ENCODE measurements around the gene MST1R. TPM values are rescaled to one million over a fixed set of nuclear protein-coding genes. Genes with fewer than 3 reads are reported as not detected.
"Not testable (repeated sequence)": the region's sequence is repeated elsewhere in the genome, so short reads cannot be mapped to it uniquely, and the experiment has no call there.

The MST1R gene
- total RNA-seq, 2 donors from 2014 or later = 6.8 to 11.2 TPM

DNA sequence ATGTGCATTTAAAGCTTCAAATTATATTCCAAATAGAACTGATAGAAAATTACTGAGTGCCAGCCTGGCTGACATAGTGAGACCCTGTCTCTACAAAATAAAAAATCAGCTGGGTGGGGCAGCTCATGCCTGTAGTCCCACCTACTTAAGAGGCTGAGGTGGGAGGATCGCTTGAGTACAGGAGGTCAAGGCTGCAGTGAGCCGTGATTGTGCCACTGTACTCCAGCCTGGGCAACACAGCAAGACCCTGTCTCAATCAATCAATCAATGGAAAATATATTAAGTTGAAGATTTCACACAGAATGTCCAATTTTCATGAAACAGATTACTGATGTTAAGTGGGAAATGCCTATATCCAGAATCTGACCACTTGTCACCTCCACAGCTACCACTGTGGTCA, 21.8 kb upstream of the MST1R start:
- no peaks in the 10 kb centered on the region for H3K27me3 Mint-ChIP-seq (ENCODE audit: insufficient read depth)
- peaks cover 3% of the 10 kb centered on the region for H3K36me3 Mint-ChIP-seq (ENCODE audit: low read depth)
- no peak overlapping the region for H3K27ac Mint-ChIP-seq
- H3K36me3 ChIP-seq (ENCODE audit: control insufficient read depth, insufficient read depth, low read length) = no peaks in the 10 kb centered on the region
- no peak overlapping the region for H3K27ac ChIP-seq (ENCODE audit: low read depth, low read length)
- H3K4me1 Mint-ChIP-seq = peaks cover 6% of the 10 kb centered on the region
- H3K4me3 Mint-ChIP-seq = no peak overlapping the region
- no peak for DNase-seq
- TF ChIP-seq, protein P1, sequence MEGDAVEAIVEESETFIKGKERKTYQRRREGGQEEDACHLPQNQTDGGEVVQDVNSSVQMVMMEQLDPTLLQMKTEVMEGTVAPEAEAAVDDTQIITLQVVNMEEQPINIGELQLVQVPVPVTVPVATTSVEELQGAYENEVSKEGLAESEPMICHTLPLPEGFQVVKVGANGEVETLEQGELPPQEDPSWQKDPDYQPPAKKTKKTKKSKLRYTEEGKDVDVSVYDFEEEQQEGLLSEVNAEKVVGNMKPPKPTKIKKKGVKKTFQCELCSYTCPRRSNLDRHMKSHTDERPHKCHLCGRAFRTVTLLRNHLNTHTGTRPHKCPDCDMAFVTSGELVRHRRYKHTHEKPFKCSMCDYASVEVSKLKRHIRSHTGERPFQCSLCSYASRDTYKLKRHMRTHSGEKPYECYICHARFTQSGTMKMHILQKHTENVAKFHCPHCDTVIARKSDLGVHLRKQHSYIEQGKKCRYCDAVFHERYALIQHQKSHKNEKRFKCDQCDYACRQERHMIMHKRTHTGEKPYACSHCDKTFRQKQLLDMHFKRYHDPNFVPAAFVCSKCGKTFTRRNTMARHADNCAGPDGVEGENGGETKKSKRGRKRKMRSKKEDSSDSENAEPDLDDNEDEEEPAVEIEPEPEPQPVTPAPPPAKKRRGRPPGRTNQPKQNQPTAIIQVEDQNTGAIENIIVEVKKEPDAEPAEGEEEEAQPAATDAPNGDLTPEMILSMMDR (conservative IDR thresholded peaks at IDR 0.05) = no peak
- H3K4me1 ChIP-seq (ENCODE audit: control insufficient read depth, insufficient read depth, low read length) = peaks cover under 1% of the 10 kb centered on the region
- WGBS, 2 experiments (ENCODE audit: insufficient coverage in 1 of 2, insufficient read length in 1 of 2) = 90 to 100% methylated on average over 1 to 2 of the region's 2 CpGs
- H3K9me3 Mint-ChIP-seq = no peaks in the 10 kb centered on the region
- no peaks in the 10 kb centered on the region for H3K27me3 ChIP-seq (ENCODE audit: control insufficient read depth, insufficient read depth, low read length, poor library complexity, severe bottlenecking)
- H3K9ac ChIP-seq (ENCODE audit: extremely low read depth, low read length, poor library complexity, severe bottlenecking) = no peak overlapping the region
- H3K9me3 ChIP-seq (ENCODE audit: control insufficient read depth, low read length) = no peaks in the 10 kb centered on the region
- H3K4me3 ChIP-seq (ENCODE audit: low read length) = no peak overlapping the region

DNA sequence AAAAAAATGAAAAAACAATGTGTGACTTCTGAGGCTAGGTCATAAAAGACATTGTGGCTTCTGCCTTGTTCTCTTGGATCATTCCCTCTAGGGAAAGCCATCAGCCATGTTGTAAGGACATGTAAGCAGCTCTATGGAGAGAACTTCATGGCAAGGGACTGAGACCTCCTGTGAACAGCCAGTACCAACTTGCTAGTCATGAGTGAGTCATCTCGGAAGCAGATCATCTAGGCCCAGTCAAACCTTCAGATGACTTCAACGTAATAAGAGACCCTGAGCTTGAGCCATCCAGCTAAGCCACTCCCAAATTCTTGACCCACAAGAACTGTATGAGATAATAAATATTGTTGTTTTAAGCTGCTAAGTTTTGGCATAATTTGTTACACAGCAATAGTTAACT, 21.0 kb upstream of the MST1R start:
- H3K4me3 ChIP-seq (ENCODE audit: low read length) = no peak overlapping the region
- no peaks in the 10 kb centered on the region for H3K4me1 ChIP-seq (ENCODE audit: control insufficient read depth, insufficient read depth, low read length)
- H3K36me3 ChIP-seq (ENCODE audit: control insufficient read depth, insufficient read depth, low read length) = no peaks in the 10 kb centered on the region
- no peak for DNase-seq
- Mint-ChIP-seq H3K4me1 (no peaks in the 10 kb centered on the region), H3K4me3 (no peak overlapping the region), H3K36me3 (ENCODE audit: low read depth) (peaks cover 3% of the 10 kb centered on the region), H3K27ac (peak overlapping the region; percentile 16), H3K27me3 (ENCODE audit: insufficient read depth) (no peaks in the 10 kb centered on the region), H3K9me3 (no peaks in the 10 kb centered on the region)
- H3K27ac ChIP-seq (ENCODE audit: low read depth, low read length) = no peak overlapping the region
- no peaks in the 10 kb centered on the region for H3K27me3 ChIP-seq (ENCODE audit: control insufficient read depth, insufficient read depth, low read length, poor library complexity, severe bottlenecking)
- no peaks in the 10 kb centered on the region for H3K9me3 ChIP-seq (ENCODE audit: control insufficient read depth, low read length)
- H3K9ac ChIP-seq (ENCODE audit: extremely low read depth, low read length, poor library complexity, severe bottlenecking) = no peak overlapping the region
- 80 to 93% methylated on average over 1 to 2 of the region's 2 CpGs for WGBS, 2 experiments (ENCODE audit: insufficient coverage in 1 of 2, insufficient read length in 1 of 2)
- TF ChIP-seq, protein P1 (conservative IDR thresholded peaks at IDR 0.05) = no peak

DNA sequence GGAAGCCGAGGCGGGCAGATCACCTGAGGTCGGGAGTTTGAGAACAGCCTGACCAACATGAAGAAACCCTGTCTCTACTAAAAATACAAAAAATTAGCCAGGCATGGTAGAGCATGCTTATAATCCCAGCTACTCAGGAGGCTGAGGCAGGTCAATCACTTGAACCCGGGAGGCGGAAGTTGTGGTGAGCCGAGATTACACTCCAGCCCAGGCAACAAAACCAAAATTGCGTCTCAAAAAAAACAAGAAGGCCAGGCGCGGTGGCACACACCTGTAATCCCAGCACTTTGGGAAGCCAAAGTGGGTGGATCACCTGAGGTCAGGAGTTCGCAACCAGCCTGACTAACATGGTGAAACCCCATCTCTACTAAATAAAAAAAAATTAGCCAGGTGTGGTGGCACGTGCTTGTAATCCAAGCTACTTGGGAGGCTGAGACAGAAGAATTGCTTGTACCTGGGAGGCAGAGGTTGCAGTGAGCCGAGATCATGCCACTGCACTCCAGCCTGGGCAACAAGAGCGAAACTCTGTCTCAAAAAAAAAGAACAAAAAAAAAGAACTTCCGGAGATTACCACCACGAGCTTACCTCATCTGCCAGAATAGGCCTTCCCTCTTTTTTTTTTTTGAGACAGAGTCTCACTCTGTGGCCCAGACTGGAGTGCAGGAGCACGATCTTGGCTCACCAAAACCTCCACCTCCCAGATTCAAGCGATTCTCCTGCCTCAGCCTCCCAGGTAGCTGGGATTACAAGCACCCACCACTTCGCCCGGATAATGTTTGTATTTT, 14.3 kb upstream of the MST1R start:
- not testable (repeated sequence) for H3K27me3 Mint-ChIP-seq (ENCODE audit: insufficient read depth); DNase-seq; H3K27ac Mint-ChIP-seq; H3K9me3 ChIP-seq (ENCODE audit: control insufficient read depth, low read length); H3K27me3 ChIP-seq (ENCODE audit: control insufficient read depth, insufficient read depth, low read length, poor library complexity, severe bottlenecking); H3K9me3 Mint-ChIP-seq; H3K27ac ChIP-seq (ENCODE audit: low read depth, low read length); H3K4me1 Mint-ChIP-seq; H3K4me1 ChIP-seq (ENCODE audit: control insufficient read depth, insufficient read depth, low read length); H3K4me3 Mint-ChIP-seq; H3K36me3 Mint-ChIP-seq (ENCODE audit: low read depth); H3K36me3 ChIP-seq (ENCODE audit: control insufficient read depth, insufficient read depth, low read length); H3K4me3 ChIP-seq (ENCODE audit: low read length); H3K9ac ChIP-seq (ENCODE audit: extremely low read depth, low read length, poor library complexity, severe bottlenecking)
- 96 to 97% methylated on average over 10 to 19 of the region's 19 CpGs for WGBS, 2 experiments (ENCODE audit: insufficient coverage in 1 of 2, insufficient read length in 1 of 2)

All from endodermal cell (in vitro differentiated cells).